NOMO-1 treated with dmso at 0.1 percent for 144 hours (cell line): ENCODE results near the gene ARL8B.
"Not testable (repeated sequence)": the region's sequence is repeated elsewhere in the genome, so short reads cannot be mapped to it uniquely, and the experiment has no call there.

Source experiments
- DNase-seq: peaks from one replicate; lab custom pipeline; 2025; ENCODE audit not compliant: unreplicated experiment; lab: John Stamatoyannopoulos, UW

The ARL8B gene

GRCh38 chr3:5144316-5144994, 22.4 kb downstream of the ARL8B start:
- no peak for DNase-seq

DNA sequence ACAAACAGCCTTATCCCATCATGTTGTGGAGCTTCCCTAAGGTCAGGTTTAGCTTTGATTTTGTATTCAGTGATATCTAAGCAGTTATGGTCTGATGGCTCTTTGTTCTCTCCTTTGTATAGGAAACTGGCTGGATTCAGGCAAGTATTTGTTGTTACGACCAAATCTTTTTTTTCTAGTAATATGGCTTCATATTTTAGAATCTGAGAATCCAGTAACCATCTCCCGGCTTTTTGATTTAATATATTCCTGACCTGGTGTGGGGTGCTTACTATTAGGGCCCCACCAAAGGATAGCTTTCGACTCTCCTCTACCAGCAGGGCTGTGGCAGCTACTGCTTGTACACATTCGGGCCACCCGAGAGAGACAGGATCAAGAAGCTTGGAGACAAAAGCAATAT, 23.0 kb downstream of the ARL8B start:
- DNase-seq: no peak

DNA sequence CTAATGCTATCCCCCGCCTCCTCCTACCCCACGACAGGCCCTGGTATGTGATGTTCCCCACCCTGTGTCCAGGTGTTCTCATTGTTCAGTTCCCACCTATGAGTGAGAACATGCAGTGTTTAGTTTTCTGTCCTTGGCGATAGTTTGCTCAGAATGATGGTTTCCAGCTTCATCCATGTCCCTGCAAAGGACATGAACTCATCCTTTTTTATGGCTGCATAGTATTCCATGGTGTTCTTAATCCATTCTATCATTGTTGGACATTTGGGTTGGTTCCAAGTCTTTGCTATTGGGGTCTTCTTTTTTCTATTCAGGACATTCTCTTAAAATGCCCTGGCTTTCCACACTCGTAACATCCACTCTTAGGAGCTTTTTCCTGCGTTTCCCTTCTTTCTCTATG, 25.1 kb downstream of the ARL8B start:
- not testable (repeated sequence) for DNase-seq

- peak; percentile 35 for DNase-seq
Measured at GRCh38 chr3:5149306-5149880, 27.3 kb downstream of the ARL8B start.

- no peak for DNase-seq
Measured at GRCh38 chr3:5151586-5151985, 29.5 kb downstream of the ARL8B start.

- DNase-seq: no peak
Measured at GRCh38 chr3:5153074-5153473, 31.0 kb downstream of the ARL8B start.

DNA sequence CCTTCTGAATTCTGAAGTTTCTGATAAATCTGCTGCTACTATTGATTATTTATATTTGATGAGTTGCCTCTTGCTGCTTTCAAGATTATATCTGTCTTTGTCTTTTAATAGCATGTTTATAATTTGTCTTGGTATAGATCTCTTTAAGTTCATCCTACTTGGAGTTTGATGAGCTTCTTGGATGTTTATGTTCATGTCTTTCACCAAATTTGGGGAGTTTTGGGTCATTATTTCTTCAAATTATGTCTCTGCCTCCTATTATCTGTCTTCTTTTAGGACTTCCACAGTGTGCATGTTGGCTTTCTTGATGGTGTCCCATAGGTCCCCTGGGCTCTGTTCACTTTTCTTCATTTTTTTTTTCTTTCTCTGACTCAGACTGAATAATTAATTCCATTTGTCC, 33.1 kb downstream of the ARL8B start:
- no peak for DNase-seq

- DNase-seq: no peak
Measured at GRCh38 chr3:5160321-5160720, 38.2 kb downstream of the ARL8B start.

DNA sequence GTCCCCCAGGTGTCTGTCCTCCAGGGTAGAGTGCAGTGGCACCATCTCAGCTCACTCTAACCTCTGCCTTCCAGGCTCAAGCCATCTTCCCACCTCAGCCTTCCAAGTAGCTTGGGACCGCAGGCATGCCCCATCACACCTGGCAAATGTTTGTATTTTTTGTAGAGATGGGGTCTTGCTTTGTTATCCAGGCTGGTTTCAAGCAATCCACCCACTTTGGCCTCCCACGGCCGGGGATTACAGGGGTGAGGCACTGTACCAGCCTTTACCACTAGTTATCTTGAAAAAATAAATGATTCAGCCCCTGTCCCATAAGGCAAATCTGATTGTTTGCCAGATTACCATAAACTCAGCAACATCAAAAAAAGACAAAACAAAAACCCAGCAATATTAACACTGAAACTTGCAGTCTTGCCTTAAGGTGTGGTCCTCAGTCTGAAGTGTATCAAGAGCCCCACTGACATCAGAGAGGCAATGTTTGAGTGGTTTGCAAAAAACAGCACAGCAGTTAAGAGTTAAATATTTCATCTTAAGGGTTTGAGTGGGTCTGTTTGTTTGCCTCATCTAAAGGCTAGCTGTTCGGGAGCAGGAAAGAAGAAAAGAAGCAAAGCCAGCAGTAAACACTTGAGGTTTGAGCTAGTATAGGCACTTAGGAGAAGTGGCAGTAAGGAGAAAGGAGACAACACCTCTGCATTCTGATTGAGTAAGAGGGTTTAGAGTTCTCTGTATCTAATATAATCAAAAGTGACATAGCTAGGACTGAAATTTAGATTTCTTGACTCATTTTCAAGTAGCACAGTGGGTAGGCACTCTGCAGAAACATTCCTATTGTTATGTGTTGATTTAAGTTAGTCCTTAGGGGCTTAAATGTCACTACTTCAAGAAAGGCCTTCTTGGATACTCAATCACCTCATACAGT, 39.1 kb downstream of the ARL8B start:
- DNase-seq: no peak

DNA sequence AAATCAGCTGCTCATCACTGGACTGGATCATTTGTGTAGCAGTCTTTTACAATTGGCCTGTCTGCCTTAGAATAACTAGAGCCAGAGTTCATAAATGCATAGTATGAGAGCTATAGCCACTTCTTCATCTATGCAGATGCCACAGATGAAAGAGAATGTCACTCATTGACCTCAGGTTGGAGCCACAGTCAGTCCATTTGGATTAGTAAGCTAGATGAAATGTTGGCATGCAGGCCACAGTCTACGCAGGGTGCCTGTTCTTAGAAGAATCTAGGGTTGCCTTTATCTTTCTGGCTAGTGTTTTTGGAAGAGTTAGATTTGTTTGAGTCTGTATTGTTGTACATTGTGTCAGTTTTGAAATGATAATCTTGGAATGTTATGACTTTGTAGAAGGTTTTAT, 40.0 kb downstream of the ARL8B start:
- DNase-seq: no peak

DNA sequence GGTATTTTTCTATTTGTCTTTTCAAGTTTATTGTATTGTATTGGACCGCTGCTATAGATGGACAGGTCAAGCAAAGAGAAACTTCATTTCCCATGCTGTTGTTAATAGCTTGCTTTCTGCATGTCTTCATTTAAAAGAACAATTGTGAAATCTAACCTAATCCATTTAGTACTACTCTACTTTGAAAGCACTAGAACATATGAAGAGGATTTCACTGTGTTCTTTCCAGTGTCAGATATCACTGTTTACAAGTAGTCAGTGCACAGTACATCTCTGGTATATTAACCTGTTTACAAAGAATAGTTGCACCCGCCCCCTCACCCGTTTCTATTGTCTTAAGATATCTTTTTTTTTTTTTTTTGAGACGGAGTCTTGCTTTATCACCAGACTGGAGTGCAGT, 43.6 kb downstream of the ARL8B start:
- DNase-seq: no peak

- no peak for DNase-seq
Measured at GRCh38 chr3:5166846-5167245, 44.8 kb downstream of the ARL8B start.

DNA sequence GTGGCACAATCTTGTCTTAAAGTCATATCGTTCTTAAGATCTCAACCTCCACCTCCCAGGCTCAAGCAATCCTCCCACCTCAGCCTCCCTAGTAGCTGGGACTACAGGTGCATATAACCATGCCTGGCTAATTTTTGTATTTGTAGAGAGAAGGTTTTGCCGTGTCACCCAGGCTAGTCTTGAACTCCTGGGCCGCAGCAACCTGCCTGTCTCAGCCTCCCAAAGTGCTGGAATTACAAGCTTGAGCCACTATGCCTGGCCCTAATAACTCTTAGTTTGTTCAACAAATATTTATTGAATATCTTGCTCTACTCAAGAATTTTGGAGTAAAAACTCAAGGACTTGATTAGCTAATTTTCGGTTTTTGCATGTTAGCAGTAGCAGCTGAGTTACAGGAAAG, 46.0 kb downstream of the ARL8B start:
- no peak for DNase-seq

DNA sequence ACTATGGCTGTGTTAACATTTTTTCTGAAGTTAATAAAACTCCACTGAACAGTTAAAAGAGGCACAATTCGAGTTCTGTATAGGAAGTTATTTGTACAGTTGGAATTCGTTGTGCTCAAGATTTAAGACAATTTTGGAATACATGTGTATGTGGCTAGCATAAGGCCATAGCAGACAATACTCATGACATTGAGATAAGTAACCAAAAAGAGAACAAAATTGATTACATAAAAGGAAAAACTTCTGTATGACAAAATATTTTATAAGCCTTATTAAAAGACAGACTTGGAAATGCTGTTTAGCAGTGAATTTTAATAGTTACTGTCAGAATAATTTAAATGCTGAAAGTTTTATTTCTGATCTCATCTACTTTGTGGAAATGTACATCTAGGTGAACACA, 47.7 kb downstream of the ARL8B start:
- DNase-seq: no peak

- DNase-seq: no peak
Measured at GRCh38 chr3:5170975-5171374, 48.9 kb downstream of the ARL8B start.

GRCh38 chr3:5172018-5172417, 49.9 kb downstream of the ARL8B start:
- DNase-seq: no peak

GRCh38 chr3:5179036-5179435, 56.9 kb downstream of the ARL8B start:
- not testable (repeated sequence) for DNase-seq

DNA sequence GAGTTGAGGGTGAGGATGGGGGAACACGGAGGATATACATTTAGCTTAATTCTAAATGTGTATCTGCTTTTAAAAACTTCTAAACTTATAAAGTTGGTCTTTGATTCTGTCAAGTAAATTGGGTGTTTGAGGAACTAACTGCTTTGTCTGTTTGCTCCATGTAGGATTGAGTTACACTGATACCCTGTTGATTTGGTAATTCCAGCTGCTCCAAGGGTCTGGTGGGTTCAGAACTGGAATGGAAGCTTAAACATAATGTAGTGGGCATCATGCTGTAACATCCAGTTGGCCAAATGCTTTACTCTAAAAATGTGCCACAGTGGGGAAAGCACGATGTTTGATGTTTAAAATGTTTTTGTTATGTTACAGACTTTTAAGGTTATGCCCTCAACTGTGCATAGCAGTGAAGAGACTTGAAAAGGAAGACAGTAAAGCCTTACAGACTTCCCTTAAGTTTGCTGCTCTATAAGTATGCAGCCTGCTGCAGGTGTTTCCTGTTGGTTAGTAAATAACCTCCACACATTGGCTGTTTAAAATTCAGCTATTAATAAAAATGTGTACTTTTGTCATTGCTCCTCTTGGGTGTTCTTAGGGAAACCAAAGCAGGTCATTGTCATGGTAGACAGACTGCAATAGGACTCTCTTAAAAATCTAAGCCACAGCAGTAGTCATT, 59.5 kb downstream of the ARL8B start:
- no peak for DNase-seq

GRCh38 chr3:5183714-5184113, 61.6 kb downstream of the ARL8B start:
- not testable (repeated sequence) for DNase-seq

- no peak for DNase-seq
Measured at GRCh38 chr3:5184499-5184898, 62.4 kb downstream of the ARL8B start.

- DNase-seq: no peak
Measured at GRCh38 chr3:5185093-5185673, 63.1 kb downstream of the ARL8B start.
